Measurements from ENCODE around the gene FMNL2. TPM values are rescaled to one million over a fixed set of nuclear protein-coding genes. Genes with fewer than 3 reads are reported as not detected.

Gene FMNL2
- total RNA-seq, 1 donor from 2014 or later: 24.7 TPM

DNA sequence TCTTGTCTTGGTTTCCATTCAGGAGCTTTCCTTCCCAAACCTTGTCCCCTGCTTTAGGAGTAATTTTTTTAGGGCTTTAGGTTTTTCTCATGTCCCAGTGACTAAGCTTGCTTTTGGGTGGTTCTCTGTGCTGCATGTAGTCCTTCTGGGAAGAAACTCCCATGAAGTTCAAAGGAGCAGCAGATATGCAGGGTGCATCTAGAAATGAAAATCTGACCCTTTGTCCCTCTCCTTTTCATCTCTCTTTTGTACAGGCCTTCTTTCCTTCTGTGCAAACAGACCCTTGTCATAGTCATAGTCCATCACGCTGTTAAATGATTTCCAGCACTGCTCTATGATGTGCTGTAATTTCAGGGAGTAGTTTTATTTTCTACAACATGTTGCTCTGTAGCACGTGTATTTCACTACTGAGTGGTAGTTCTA is 20.4 kb downstream of the FMNL2 start:
- Histone ChIP-seq H3K36me3 (ENCODE audit: control insufficient read depth, insufficient read depth, low read length) (peaks cover 1% of the 10 kb centered on the region), H3K4me3 (ENCODE audit: low read depth, low read length) (no peak overlapping the region), H3K27me3 (ENCODE audit: control insufficient read depth, insufficient read depth, low read length) (no peaks in the 10 kb centered on the region)
- TF ChIP-seq, protein P1, sequence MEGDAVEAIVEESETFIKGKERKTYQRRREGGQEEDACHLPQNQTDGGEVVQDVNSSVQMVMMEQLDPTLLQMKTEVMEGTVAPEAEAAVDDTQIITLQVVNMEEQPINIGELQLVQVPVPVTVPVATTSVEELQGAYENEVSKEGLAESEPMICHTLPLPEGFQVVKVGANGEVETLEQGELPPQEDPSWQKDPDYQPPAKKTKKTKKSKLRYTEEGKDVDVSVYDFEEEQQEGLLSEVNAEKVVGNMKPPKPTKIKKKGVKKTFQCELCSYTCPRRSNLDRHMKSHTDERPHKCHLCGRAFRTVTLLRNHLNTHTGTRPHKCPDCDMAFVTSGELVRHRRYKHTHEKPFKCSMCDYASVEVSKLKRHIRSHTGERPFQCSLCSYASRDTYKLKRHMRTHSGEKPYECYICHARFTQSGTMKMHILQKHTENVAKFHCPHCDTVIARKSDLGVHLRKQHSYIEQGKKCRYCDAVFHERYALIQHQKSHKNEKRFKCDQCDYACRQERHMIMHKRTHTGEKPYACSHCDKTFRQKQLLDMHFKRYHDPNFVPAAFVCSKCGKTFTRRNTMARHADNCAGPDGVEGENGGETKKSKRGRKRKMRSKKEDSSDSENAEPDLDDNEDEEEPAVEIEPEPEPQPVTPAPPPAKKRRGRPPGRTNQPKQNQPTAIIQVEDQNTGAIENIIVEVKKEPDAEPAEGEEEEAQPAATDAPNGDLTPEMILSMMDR (IDR thresholded peaks at IDR 0.05; ENCODE audit: insufficient read depth, low read length, severe bottlenecking): no peak
- DNase-seq (ENCODE audit: low read depth): no peak
- no peak for FAIRE-seq

GRCh38 chr2:152359573-152360363 is 24.8 kb downstream of the FMNL2 start:
- FAIRE-seq: no peak
- Histone ChIP-seq H3K27me3 (ENCODE audit: control insufficient read depth, insufficient read depth, low read length) (no peaks in the 10 kb centered on the region), H3K4me3 (ENCODE audit: low read depth, low read length) (no peak overlapping the region), H3K36me3 (ENCODE audit: control insufficient read depth, insufficient read depth, low read length) (peaks cover 1% of the 10 kb centered on the region)
- no peak for DNase-seq (ENCODE audit: low read depth)
- TF ChIP-seq, protein P1 (IDR thresholded peaks at IDR 0.05; ENCODE audit: insufficient read depth, low read length, severe bottlenecking): no peak

DNA sequence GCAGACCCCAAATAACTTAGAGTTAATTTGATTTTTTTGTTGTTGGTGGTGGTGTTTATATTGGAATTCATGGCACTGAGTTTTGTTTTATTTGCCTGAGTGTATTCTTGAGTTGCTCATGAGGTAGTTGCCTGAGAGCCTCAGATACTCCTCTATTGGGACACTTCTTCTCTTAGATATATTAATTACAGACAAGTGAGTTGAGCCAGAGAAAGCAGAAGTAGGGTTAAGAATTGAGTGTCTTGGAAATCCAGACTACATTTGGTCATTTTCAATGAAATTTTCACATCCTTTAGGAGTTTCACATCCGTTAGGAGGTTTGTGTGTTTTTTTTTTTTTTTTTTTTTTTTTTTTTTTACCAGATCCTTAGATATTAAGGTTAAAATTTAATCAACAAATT is 29.0 kb downstream of the FMNL2 start:
- no peak for DNase-seq (ENCODE audit: low read depth)
- Histone ChIP-seq H3K27me3 (ENCODE audit: control insufficient read depth, insufficient read depth, low read length) (no peaks in the 10 kb centered on the region), H3K4me3 (ENCODE audit: low read depth, low read length) (no peak overlapping the region), H3K36me3 (ENCODE audit: control insufficient read depth, insufficient read depth, low read length) (no peaks in the 10 kb centered on the region)
- FAIRE-seq: no peak
- TF ChIP-seq, protein P1 (IDR thresholded peaks at IDR 0.05; ENCODE audit: insufficient read depth, low read length, severe bottlenecking): no peak

GRCh38 chr2:152367547-152368390 is 32.8 kb downstream of the FMNL2 start:
- no peaks in the 10 kb centered on the region for H3K27me3 ChIP-seq (ENCODE audit: control insufficient read depth, insufficient read depth, low read length)
- H3K36me3 ChIP-seq (ENCODE audit: control insufficient read depth, insufficient read depth, low read length): no peaks in the 10 kb centered on the region
- DNase-seq (ENCODE audit: low read depth) (peak; percentile 57), FAIRE-seq (no peak)
- no peak overlapping the region for H3K4me3 ChIP-seq (ENCODE audit: low read depth, low read length)
- TF ChIP-seq, protein P1 (IDR thresholded peaks at IDR 0.05; ENCODE audit: insufficient read depth, low read length, severe bottlenecking): no peak

GRCh38 chr2:152369176-152369860 is 34.3 kb downstream of the FMNL2 start:
- peak; percentile 52 for DNase-seq (ENCODE audit: low read depth)
- Histone ChIP-seq H3K36me3 (ENCODE audit: control insufficient read depth, insufficient read depth, low read length) (no peaks in the 10 kb centered on the region), H3K27me3 (ENCODE audit: control insufficient read depth, insufficient read depth, low read length) (no peaks in the 10 kb centered on the region), H3K4me3 (ENCODE audit: low read depth, low read length) (no peak overlapping the region)
- no peak for FAIRE-seq
- TF ChIP-seq, protein P1 (IDR thresholded peaks at IDR 0.05; ENCODE audit: insufficient read depth, low read length, severe bottlenecking): no peak
